ENCODE data around the gene KRTAP12-3.
"Not testable (repeated sequence)": the region's sequence is repeated elsewhere in the genome, so short reads cannot be mapped to it uniquely, and the experiment has no call there.

KRTAP12-3 gene, protein sequence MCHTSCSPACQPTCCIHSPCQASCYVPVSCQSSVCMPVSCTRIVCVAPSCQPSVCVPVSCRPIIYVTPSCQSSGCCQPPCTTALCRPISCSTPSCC

DNA sequence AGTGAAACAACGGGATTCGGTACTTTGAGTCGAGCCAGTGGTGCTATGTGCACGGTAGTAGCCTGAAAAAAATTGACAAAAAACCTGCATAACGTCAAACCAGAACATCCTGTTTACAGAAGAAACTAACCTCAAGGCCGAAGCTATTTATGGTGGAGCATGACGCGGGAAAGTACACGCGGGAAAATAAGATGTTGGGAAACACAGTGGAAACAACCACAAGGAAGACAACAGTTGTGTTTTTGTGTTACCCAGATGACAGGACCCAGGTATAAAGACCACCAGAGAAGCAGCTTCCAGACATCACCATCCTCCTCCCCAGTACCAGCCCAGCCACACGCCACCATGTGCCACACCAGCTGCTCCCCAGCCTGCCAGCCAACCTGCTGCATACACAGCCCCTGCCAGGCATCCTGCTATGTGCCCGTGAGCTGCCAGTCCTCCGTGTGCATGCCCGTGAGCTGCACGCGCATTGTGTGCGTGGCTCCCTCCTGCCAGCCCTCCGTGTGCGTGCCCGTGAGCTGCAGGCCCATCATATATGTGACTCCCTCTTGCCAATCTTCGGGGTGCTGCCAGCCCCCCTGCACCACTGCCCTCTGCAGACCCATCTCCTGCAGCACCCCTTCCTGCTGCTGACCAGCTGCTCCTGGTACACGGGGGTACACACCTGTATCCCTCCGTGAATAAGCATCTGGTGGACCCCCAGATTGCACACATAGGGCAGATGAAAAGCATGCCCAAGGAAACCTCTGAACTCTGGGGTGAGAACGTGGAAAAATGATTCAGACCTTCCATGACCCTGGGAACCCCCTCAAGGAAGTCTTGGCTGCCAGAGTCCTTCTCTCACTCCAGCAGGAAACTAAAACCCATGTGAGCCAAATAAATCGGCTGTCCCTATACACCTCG, at the start of gene KRTAP12-3:
TSS of gene KRTAP12-3 (plus strand) at position 298 of the 906 bp plus-strand sequence. CDS start at position 346, 48 bp downstream.
- no peak for DNase-seq

DNA sequence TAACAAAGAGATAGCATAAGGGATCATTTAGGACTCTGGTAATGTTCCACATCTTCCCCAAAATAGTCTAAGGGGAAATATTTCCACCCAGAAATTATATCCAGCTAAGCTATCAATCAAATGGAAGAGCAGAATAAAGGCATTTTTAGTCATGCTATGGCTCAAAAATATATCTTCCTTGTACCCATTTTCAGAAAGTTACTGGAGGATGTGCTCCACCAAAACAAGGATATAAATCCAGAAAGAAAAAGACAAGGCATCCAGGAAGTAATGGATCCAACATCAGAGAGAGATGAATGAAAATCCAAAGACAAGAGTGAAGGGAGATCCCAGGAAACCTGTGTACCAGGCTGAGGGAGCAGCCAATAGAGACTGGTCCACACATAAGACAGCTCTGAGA, 48.5 kb upstream of the KRTAP12-3 start:
- no peak for DNase-seq

DNA sequence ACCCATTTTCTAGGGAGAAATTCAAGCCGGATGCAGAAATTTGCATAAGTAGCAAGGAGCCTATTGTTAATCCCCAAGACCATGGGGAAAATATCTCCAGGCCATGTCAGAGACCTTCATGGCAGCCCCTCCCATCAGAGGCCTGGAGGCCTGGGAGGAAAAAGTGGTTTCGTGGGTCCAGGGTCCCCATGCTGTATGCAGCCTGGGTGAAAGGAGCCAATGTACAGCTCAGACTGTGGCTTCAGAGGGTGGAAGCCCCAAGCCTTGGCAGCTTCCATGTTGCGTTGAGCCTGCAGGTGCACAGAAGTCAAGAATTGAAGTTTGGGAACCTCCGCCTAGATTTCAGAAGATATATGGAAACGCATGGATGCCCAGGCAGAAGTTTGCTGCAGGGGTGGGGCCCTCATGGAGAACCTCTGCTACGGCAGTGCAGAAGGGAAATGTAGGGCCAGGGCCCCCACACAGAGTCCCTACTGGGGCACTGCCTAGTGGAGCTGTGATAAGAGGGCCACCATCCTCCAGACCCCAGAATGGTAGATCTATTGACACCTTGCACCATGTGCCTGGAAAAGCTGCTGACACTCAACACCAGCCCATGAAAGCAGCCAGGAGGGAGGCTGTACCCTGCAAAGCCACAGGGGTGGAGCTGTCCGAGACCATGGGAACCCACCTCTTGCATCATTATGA, 47.4 kb upstream of the KRTAP12-3 start:
- DNase-seq: not testable (repeated sequence)

DNA sequence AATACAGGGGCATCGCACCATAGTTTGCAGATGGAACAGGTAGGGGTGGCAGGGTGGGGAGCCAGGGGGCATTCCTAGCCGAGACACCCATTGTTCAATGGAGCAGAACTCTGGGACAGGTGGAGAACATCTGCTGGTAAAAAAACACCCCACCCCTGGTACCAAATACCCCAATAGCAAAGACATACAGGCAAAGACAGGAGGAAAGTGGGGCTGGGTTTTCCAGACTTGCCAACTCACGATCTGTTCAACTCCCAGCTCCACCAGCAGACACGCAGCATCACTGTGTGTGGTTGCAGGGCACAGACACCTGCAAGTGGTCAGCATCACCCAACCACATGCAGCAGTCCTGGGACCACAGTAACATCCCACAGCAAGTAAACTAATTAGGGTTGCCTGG, 46.2 kb upstream of the KRTAP12-3 start:
- DNase-seq: no peak

DNA sequence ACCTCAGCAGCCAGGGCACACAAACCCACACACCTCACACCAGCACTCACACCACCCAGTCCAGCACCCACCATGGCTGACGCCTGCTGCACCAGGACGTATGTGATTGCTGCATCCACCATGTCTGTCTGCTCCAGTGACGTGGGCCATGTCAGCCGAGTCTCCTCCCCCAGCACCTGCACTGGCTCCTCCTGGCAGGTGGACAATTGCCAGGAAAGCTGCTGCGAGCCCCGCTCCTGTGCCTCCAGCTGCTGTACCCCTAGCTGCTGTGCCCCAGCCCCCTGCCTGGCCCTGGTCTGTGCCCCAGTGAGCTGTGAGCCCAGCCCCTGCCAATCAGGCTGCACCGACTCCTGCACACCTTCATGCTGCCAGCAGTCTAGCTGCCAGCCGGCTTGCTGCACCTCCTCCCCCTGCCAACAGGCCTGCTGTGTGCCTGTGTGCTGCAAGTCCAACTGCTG, 45.7 kb upstream of the KRTAP12-3 start, which contains the start of gene KRTAP10-8:
TSS of gene KRTAP10-8 (plus strand) at position 51 of the 458 bp plus-strand sequence. CDS start at position 73, 22 bp downstream.
- no peak for DNase-seq

DNA sequence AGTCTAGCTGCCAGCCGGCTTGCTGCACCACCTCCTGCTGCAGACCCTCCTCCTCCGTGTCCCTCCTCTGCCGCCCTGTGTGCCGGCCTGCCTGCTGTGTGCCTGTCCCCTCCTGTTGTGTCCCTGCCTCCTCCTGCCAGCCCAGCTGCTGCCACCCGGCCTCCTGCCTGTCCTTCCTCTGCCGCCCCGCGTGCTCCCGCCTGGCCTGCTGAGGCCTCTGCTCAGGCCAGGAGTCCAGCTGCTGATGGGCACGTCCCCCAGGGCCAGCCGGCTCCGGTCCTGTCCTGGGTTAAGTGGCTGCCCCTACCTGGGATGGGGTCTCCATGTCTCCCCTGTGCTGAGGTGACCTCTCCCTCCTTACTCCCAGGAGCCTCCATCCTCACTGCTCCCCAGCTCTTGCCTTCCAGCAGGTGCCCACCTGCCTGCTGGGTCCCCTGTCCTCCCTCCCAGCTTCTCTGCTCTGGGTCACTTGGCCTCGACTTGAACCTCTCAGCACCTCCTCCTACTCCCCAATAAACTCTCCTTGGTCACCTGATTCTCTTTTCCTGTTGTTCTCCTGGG, 45.0 kb upstream of the KRTAP12-3 start:
- no peak for DNase-seq

DNA sequence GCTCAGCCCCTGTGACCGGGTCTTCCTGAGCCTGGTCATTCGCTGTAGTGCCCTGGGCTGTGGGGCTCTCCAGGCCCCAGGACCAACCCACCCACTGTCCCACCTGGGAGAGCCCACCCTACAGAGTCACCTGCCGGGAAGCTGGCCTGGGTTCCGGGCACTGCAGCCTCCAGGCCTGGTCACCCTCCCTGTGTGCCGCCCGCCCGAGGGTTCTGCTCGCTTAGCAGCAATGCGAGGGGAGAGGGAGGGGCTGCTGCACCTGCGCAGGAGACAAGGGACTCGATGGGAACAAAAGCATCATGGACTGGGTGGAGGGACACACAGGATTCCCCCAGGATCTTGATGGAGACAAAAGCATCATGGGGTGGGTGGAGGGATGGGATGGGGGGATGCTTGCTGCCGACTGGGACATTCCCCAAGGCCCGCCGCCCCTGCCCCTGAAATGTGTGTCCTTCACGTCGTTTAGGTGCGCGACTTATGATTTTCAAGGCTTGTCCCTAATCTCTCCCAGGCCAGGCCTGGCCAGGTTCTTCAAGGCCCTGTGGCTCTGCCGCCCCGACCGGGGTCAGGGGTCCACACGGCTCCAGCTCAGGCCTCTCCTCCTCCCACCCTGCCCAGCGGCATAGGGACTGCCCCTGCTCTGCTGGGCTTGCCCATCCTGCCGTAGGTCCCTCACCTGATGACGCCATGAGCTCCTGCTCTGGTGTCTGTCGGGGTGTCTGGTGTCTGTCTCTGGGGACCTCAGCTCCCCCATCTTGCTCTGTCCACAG, 44.2 kb upstream of the KRTAP12-3 start:
- no peak for DNase-seq

DNA sequence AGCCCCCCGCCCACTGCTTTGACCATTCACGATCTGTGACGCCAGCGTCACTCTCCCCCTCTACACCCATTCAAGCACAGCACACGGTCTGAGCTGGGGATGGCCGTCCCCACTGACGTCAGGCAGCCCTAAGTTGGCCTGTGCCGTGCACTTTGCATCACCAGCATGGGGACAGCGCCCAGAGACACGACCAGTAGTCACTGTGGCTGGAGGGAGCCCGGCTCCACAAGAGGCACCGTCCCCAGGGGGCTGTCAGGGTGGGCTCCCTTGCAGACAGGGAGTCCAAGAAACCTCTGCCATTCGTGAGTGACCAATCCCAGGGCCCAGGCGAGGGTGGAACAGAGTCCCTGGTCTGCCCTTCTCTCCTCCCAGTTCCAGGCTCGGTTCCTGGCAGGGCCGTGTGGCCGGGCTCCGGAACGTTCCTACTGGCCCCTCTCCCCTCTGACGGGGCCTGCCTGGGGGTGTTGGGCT, 43.5 kb upstream of the KRTAP12-3 start:
- DNase-seq: no peak

DNA sequence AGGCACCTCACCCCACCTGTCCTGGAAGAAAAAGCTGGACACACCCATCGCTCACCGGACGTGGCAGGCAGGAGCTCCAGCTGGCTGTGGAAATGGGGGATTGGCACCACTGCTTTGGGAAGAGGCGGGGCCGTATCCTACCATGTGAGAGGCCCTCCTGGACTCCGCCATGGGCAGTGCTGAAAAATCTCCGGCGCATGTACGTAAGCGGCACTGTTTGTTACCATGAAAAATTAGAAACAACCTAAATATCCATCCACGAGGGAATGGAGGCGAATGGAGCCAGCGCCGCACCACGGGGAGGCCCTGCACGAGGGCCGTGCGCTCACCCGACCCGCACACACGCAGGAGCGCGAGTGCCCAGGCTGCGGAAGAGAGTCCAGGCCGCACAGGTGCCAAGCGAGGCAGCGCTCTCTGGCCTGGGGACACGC, 42.8 kb upstream of the KRTAP12-3 start:
- DNase-seq: no peak

DNA sequence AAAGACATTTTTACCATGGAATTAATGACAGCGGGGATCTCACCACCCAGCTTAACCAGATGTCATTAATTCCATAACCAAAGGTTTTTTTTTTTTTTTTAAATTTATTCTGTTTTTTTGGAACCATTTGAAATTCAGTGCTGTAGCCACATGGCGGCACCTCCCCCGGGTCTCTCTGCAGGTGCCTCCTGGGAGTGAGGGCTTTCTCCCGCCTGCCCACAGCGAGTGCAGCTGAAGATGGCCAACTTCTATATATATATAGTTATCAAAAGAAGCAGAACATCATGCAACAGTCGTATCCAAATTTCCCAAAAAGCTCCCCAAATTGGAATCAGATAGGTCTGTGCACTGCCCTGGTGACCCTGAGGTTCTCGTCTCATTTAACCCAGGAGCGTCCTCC, 42.3 kb upstream of the KRTAP12-3 start:
- no peak for DNase-seq

DNA sequence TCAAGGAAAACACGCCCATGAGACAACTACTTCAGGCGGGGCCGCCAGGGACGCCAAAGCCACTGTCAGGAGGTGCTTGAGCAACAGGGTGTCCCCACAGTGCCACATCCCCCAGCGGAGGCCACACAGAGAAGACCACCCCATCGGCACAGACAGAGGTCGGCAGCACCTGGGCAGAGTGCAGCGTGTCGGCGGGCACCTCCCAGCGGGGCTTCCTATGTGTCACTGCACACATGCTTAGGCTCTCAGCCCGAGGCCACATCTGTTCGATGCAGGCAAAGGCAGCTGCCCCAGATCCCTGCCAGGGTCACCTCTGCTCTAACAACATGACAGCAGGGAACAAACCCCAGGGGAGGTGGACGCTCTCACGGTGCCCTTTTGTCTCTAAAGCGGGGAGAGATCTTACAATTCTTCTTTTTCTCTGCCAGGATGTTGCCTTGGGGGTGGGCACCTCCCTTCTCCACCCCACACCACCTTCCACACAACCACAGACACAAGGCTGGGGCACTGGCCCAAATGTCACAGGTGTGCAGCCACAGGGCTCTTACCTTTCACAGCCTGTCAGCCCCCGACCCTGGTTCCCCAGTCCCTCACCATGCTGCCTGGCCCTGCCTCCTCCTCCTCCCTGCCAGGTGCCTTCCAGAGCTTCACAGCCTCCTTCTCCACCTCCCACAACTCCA, 41.7 kb upstream of the KRTAP12-3 start:
- no peak for DNase-seq

DNA sequence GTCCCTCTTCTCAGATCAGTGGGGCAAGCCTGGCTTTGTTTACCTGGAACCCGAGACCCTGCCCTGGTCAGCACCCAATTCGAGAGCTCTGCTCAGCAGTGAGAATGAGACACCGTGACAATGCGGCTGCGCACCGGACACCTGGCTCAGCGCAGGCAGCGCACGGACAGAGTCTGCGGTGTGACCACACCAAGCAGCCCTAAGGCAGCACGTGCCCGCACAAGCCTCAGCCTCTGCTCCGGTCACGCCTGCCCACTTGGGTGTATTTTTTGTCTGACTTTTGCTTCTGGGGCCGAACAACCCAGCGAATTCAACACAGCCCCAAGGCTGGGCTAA, 41.2 kb upstream of the KRTAP12-3 start:
- DNase-seq: no peak

DNA sequence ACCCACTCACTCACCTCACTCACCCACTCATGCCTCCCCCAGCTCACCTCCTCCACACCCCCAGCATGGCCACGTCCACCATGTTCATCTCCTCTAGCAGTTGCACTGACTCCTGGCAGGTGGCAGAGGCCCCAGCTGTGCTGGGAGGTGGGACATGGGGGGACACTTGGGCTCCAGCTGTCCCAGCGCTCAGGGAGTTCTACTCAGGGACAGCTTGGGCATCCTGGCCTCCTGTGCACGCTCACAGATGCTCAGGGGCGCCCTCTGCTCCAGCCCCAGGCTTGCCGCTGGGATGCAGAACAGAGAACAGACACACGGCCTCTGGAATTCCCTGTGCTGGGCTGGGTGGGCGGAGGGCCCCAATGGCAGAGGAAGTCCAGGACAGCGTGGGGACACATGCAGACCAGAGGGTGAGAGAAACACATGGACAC, 40.6 kb upstream of the KRTAP12-3 start:
- DNase-seq: no peak

DNA sequence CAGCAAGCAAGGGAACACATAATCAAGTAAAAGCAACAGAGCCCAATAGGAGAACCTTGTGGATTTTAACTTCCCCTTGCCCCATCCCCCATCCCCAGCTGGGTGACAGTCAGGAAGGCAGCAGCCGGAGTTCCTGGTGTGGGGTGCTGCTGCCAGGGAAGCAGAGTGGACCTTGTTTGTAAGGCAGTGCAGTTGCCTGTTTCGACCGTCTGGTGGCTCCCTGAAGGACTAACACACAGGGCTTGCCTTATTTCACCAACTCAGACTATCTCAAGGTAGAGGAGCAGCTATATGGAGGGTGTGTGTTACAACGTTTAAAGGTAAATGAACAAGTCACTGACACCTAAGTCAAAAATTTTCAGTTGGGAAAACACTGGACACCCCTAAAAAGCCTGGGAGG, 39.2 kb upstream of the KRTAP12-3 start:
- DNase-seq: peak in 1 of 56 donors; percentile 4

DNA sequence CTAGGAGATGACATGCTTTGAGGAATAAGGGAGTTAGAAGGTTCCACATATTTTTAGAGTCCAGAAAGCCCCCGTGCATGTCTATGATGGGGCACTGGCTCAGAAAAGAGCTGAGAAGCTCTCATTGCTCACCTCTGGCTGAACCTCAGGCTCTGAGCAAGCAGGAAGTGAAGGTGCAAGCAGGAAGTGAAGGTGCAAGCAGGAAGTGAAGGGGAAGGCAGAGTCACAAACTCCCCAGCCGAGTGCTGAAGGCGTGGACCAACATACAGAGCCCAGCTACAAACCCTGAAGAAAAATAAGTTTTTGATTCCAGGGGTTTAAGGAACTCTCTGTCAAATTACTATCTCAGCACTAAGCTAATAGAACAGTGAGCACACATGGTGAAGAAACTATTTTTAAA, 38.8 kb upstream of the KRTAP12-3 start:
- no peak for DNase-seq

DNA sequence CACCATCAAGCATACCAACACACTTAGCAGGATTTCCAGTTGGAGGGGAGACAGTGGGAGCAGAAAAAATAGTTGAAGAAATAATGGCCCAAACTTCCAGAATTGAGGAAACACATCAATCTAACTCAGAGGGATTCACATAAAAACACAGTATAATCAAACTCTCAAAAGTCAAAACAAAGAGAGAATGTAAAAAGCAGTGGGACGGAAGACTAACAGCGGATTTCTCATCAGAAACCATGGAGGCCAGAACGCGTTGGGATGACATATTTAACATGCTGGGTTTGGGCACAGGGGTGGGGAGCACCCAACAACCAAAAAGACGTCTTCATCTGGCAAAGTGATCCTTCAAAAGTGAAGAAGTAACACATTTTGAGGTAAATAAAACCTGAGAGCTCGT, 37.8 kb upstream of the KRTAP12-3 start:
- DNase-seq: no peak

DNA sequence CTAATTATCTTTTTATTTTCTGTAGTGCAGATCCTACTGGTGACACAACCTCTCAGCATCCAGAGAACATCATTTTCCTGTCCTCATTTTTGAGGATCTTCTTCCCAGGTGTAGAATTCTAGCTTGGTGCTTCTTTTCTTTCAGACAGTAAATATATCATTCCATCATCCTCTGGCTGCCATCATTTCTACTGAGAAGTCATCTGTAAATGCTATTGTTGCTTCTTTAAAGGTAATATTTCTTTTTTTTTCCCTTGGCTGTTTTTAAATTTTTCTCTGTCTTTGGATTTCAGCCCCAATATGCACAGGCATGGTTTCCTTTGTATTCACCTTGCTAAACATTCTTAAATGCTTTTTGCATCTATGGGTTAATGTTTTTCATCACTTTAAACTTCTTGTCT, 34.2 kb upstream of the KRTAP12-3 start:
- no peak for DNase-seq

DNA sequence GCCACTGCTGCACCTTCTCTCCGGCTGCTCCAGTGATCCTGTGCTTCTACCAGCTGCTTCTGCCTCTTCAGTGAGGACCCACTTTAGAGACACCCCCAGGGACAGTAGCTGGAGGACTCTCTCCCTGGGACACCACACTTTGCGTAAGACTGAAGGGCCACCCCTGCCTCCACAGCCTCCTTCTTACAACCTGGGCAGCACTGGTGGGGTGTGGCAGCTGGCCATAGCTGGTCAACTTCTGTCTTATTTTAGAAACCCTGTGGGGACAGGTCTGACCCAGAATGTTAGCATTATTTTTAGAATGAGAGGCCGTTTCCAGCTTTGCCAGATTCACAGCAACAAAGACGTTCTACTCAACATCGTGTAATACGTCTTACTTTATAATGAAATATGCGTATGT, 32.0 kb upstream of the KRTAP12-3 start:
- no peak for DNase-seq

DNA sequence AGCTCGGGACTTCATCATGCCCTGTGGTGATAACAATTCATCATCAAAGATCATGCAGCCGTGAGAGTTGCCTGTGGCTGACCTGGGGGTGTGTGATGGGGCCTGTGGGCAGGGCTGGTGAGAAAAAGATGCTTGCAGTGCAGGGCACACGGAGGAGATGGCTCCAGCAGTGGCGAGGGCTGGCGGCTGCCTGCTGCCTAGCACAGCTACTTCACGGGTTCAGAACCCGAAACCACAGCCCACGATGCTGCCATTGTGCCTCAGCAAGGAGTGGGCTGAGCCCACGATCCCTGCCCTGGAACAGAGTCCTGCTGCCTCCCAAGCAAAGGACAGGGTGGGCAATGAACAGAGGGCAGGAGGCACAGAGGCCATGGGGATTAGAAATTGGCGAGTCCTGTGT, 31.5 kb upstream of the KRTAP12-3 start:
- no peak for DNase-seq

DNA sequence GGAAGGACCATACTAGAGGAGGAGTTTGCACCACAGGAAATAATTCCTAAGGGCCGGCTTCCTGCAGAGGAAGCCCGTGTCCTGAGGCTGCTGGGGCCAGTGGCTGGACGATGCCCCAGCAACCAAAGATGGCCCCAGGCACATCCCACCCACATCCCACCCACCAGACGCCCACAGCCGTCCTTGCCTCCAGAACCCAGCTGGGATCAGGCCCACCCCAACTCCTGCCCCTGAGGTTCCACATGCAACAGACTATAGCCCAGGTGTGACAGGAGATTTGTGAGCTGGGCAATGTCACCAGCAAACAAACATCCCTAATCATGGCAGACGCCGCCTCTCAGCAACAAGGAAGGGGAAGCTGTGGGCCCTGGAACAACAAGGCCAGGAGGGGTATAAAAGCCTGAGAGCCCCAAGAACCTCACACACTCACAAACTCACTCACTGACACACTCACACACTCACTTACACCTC, 31.0 kb upstream of the KRTAP12-3 start, which contains the start of gene KRTAP10-9:
TSS of gene KRTAP10-9 (plus strand) at position 421 of the 471 bp plus-strand sequence. CDS start 79 bp downstream, outside the sequence.
- DNase-seq: no peak
